ENCODE data around the gene MLF2. TPM values are rescaled to one million over a fixed set of nuclear protein-coding genes. Genes with fewer than 3 reads are reported as not detected.
A peak's percentile ranks its signal among the peaks of the same experiment; 100 is the strongest.
"Not testable (repeated sequence)": the region's sequence is repeated elsewhere in the genome, so short reads cannot be mapped to it uniquely, and the experiment has no call there.

MLF2 gene
- total RNA-seq, 1 experiment from 2014 or later: 274 TPM

- peak; percentile 99 for DNase-seq
- Histone ChIP-seq H3K4me3 (peak within 1 kb of the TSS; percentile 67), H3K36me3 (peaks cover 13% of the 10 kb centered on the region), H3K9me3 (no peaks in the 10 kb centered on the region), H3K27me3 (no peaks in the 10 kb centered on the region)
Observed at GRCh38 chr12:6723607-6724408, 29.1 kb downstream of the MLF2 start, which contains the start of gene COPS7A. Gene COPS7A, plus strand, starts transcription at chr12:6724046. Its CDS starts 611 bp downstream, at chr12:6724657.

GRCh38 chr12:6722863-6723262 lies 30.1 kb downstream of the MLF2 start:
- peak overlapping the region; percentile 67 for H3K4me3 ChIP-seq
- no peak for DNase-seq
- H3K27me3 ChIP-seq: no peaks in the 10 kb centered on the region

GRCh38 chr12:6716874-6717437 lies 36.0 kb downstream of the MLF2 start:
- DNase-seq: no peak
- no peaks in the 10 kb centered on the region for H3K27me3 ChIP-seq
- H3K36me3 ChIP-seq: no peaks in the 10 kb centered on the region
- H3K4me3 ChIP-seq: no peak overlapping the region
- H3K9me3 ChIP-seq: no peaks in the 10 kb centered on the region

More at GRCh38 chr12:6722863-6723262, 30.1 kb downstream of the MLF2 start:
- peaks cover 6% of the 10 kb centered on the region; the same call in 1 of the 2 replicates for H3K36me3 ChIP-seq
- H3K9me3 ChIP-seq: no peaks in the 10 kb centered on the region

- not testable (repeated sequence) for H3K36me3 ChIP-seq, H3K27me3 ChIP-seq, H3K9me3 ChIP-seq, H3K4me3 ChIP-seq, DNase-seq
Observed at GRCh38 chr12:6716031-6716873, 36.7 kb downstream of the MLF2 start.

GRCh38 chr12:6708960-6709394 lies 44.0 kb downstream of the MLF2 start:
- no peak for DNase-seq
- Histone ChIP-seq H3K9me3 (no peaks in the 10 kb centered on the region), H3K36me3 (no peaks in the 10 kb centered on the region), H3K4me3 (no peak overlapping the region), H3K27me3 (no peaks in the 10 kb centered on the region; the same call in 1 of the 2 replicates)

GRCh38 chr12:6708351-6708750 lies 44.6 kb downstream of the MLF2 start:
- H3K4me3 ChIP-seq, DNase-seq, H3K36me3 ChIP-seq, H3K27me3 ChIP-seq, H3K9me3 ChIP-seq: not testable (repeated sequence)

- Histone ChIP-seq H3K4me3 (no peak overlapping the region), H3K27me3 (peaks cover 30% of the 10 kb centered on the region), H3K9me3 (no peaks in the 10 kb centered on the region), H3K36me3 (no peaks in the 10 kb centered on the region)
- DNase-seq: peak; percentile 23
Observed at GRCh38 chr12:6703631-6704030, 49.3 kb downstream of the MLF2 start.

GRCh38 chr12:6701078-6701768 lies 51.7 kb downstream of the MLF2 start:
- no peaks in the 10 kb centered on the region for H3K9me3 ChIP-seq
- peaks cover 35% of the 10 kb centered on the region for H3K27me3 ChIP-seq
- peak; percentile 35 for DNase-seq
- no peaks in the 10 kb centered on the region for H3K36me3 ChIP-seq
- no peak overlapping the region for H3K4me3 ChIP-seq

GRCh38 chr12:6700646-6701051 lies 52.3 kb downstream of the MLF2 start, which contains the start of gene PIANP:
Gene PIANP, minus strand, starts transcription at chr12:6700815. Its CDS starts 2,754 bp downstream, at chr12:6698061.
- no peaks in the 10 kb centered on the region for H3K36me3 ChIP-seq
- H3K27me3 ChIP-seq: peaks cover 35% of the 10 kb centered on the region
- DNase-seq: peak; percentile 26
- H3K9me3 ChIP-seq: no peaks in the 10 kb centered on the region
- H3K4me3 ChIP-seq: peak within 1 kb of the TSS; percentile 33

GRCh38 chr12:6699989-6700645 lies 52.8 kb downstream of the MLF2 start:
- Histone ChIP-seq H3K4me3 (peak overlapping the region; percentile 33), H3K9me3 (no peaks in the 10 kb centered on the region), H3K36me3 (no peaks in the 10 kb centered on the region), H3K27me3 (peaks cover 35% of the 10 kb centered on the region)
- DNase-seq: no peak

GRCh38 chr12:6699259-6699988 lies 53.5 kb downstream of the MLF2 start:
- DNase-seq: no peak
- Histone ChIP-seq H3K36me3 (no peaks in the 10 kb centered on the region), H3K27me3 (peaks cover 35% of the 10 kb centered on the region), H3K4me3 (no peak overlapping the region), H3K9me3 (no peaks in the 10 kb centered on the region)

GRCh38 chr12:6698352-6699046 lies 54.4 kb downstream of the MLF2 start:
- no peak for DNase-seq
- no peaks in the 10 kb centered on the region for H3K36me3 ChIP-seq
- no peaks in the 10 kb centered on the region for H3K9me3 ChIP-seq
- H3K4me3 ChIP-seq: no peak overlapping the region
- peaks cover 35% of the 10 kb centered on the region for H3K27me3 ChIP-seq
